ENCODE measurements around the gene ANO1.

Gene ANO1

GRCh38 chr11:70151671-70152070 lies 73.6 kb downstream of the ANO1 start:
- no peak overlapping the region for H3K4me3 ChIP-seq (ENCODE audit: low read length)
- DNase-seq (ENCODE audit: low read depth): no peak
- no peak for TF ChIP-seq CTCF (conservative IDR thresholded peaks at IDR 0.05; ENCODE audit: low read length)

GRCh38 chr11:70153133-70153727 lies 75.1 kb downstream of the ANO1 start:
- no peak for TF ChIP-seq CTCF (conservative IDR thresholded peaks at IDR 0.05; ENCODE audit: low read length)
- no peak for DNase-seq (ENCODE audit: low read depth)

GRCh38 chr11:70155386-70155785 lies 77.3 kb downstream of the ANO1 start:
- peak; percentile 11 for DNase-seq (ENCODE audit: low read depth)
- no peak for TF ChIP-seq CTCF (conservative IDR thresholded peaks at IDR 0.05; ENCODE audit: low read length)
- H3K4me3 ChIP-seq (ENCODE audit: low read length): no peak overlapping the region

More at GRCh38 chr11:70153133-70153727, 75.1 kb downstream of the ANO1 start:
- no peak overlapping the region for H3K4me3 ChIP-seq (ENCODE audit: low read length)

- no peak for DNase-seq (ENCODE audit: low read depth)
- no peak overlapping the region for H3K4me3 ChIP-seq (ENCODE audit: low read length)
- no peak for TF ChIP-seq CTCF (conservative IDR thresholded peaks at IDR 0.05; ENCODE audit: low read length)
Observed at GRCh38 chr11:70156291-70157037, 78.3 kb downstream of the ANO1 start.

GRCh38 chr11:70158201-70158600 lies 80.1 kb downstream of the ANO1 start:
- 0 out of 2 replicates have a peak, but pooled peaks have one; percentile 17 for TF ChIP-seq CTCF (conservative IDR thresholded peaks at IDR 0.05; ENCODE audit: low read length)
- DNase-seq (ENCODE audit: low read depth): peak; percentile 7

GRCh38 chr11:70158757-70159389 lies 80.8 kb downstream of the ANO1 start:
- TF ChIP-seq CTCF (conservative IDR thresholded peaks at IDR 0.05; ENCODE audit: low read length): no peak
- no peak for DNase-seq (ENCODE audit: low read depth)
- H3K4me3 ChIP-seq (ENCODE audit: low read length): no peak overlapping the region

More at GRCh38 chr11:70158201-70158600, 80.1 kb downstream of the ANO1 start:
- no peak overlapping the region for H3K4me3 ChIP-seq (ENCODE audit: low read length)
